ENCODE measurements around the gene PROZ.

DNA sequence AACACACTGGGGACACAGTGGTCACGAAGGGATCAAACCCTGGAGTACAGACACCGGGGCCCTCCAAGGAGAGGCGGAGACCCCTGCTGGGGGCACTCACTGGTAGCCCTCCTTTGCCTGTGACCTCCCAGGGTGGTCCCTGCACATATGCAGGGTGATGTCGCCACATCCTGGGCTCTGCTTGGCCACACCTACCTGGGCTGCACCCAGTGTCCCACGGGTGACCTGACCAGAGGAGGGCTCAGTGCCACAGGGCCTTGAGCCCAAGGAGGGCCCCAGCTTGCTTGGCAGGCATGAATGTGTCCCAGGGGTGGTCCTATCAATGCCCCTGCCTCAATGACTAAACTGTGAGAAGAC, 45.9 kb downstream of the PROZ start:
- no peak for TF ChIP-seq CTCF (conservative IDR thresholded peaks at IDR 0.05; ENCODE audit: low read depth, low read length)
- TF ChIP-seq EZH2 (IDR thresholded peaks at IDR 0.05; ENCODE audit: low read length, unreplicated experiment) = no peak

Measured in PC-3 (cell line).